ENCODE data around the gene PCSK7.

DNA sequence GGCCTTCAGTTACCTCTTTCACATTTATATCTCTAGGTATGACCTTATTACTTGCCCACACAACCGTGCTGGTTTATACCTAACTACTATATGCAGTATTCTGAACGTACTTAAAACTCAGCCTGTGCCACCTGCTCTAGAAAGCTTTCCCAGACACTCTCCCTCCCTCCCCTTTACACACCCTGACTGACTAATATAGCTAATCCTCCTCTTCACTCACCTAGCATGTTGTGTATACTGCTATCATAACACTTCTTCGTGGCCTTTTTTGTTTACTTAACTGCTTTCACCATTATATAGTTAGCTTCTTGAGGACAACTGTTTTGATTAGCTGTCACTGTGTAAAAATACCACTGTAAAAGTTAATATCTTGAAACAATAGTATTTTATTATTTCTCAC lies 24.1 kb upstream of the PCSK7 start:
- no peak for TF ChIP-seq POLR2A (IDR thresholded peaks at IDR 0.05; ENCODE audit: borderline replicate concordance, extremely low read depth, insufficient read depth, insufficient read length)
- TF ChIP-seq, protein P1, sequence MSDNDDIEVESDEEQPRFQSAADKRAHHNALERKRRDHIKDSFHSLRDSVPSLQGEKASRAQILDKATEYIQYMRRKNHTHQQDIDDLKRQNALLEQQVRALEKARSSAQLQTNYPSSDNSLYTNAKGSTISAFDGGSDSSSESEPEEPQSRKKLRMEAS (IDR thresholded peaks at IDR 0.05), result no peak
- TF ChIP-seq, protein P2, sequence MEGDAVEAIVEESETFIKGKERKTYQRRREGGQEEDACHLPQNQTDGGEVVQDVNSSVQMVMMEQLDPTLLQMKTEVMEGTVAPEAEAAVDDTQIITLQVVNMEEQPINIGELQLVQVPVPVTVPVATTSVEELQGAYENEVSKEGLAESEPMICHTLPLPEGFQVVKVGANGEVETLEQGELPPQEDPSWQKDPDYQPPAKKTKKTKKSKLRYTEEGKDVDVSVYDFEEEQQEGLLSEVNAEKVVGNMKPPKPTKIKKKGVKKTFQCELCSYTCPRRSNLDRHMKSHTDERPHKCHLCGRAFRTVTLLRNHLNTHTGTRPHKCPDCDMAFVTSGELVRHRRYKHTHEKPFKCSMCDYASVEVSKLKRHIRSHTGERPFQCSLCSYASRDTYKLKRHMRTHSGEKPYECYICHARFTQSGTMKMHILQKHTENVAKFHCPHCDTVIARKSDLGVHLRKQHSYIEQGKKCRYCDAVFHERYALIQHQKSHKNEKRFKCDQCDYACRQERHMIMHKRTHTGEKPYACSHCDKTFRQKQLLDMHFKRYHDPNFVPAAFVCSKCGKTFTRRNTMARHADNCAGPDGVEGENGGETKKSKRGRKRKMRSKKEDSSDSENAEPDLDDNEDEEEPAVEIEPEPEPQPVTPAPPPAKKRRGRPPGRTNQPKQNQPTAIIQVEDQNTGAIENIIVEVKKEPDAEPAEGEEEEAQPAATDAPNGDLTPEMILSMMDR (IDR thresholded peaks at IDR 0.05 in 2 of 3, conservative IDR thresholded peaks at IDR 0.05 in 1 of 3; ENCODE audit: borderline replicate concordance in 1 of 3, insufficient read depth in 1 of 3, low read depth in 2 of 3, low read length in 2 of 3), result no peak
- no peak for TF ChIP-seq SIN3A (IDR thresholded peaks at IDR 0.05; ENCODE audit: low read depth)
- TF ChIP-seq POLR2AphosphoS5 (IDR thresholded peaks at IDR 0.05; ENCODE audit: low read depth, low read length), result no peak
- TF ChIP-seq EZH2phosphoT487 (IDR thresholded peaks at IDR 0.05; ENCODE audit: borderline replicate concordance), result no peak
- no peak for TF ChIP-seq EGR1 (IDR thresholded peaks at IDR 0.05; ENCODE audit: low read depth)
- TF ChIP-seq SP1 (IDR thresholded peaks at IDR 0.05; ENCODE audit: low read depth), result no peak
- TF ChIP-seq RAD21 (IDR thresholded peaks at IDR 0.05; ENCODE audit: low read depth), result no peak
- TF ChIP-seq TCF7L2 (IDR thresholded peaks at IDR 0.05; ENCODE audit: borderline replicate concordance, extremely low read depth, insufficient read depth, insufficient read length), result no peak
- TF ChIP-seq ZFX (IDR thresholded peaks at IDR 0.05), result no peak
- TF ChIP-seq YY1 (IDR thresholded peaks at IDR 0.05; ENCODE audit: extremely low read depth, insufficient replicate concordance, low read depth, low read length), result no peak
